AG09309 (cell line): ENCODE measurements around the gene CYTH1.

Source experiments
- DNase-seq: peaks from one replicate; pipeline ENCODE4 v3.0.0-alpha.2; 2010; ENCODE audit warnings: low read depth
- H3K4me3 ChIP-seq: 2 replicates; pipeline ENCODE4 v1.5.1; 2011; ENCODE audit warnings: mild to moderate bottlenecking, low read depth, low read length, moderate library complexity; ENCODE audit not compliant: control insufficient read depth
- TF ChIP-seq, protein P1 (sequence below): IDR thresholded peaks from 2 replicates; pipeline ENCODE4 v1.5.1; 2011; ENCODE audit warnings: mild to moderate bottlenecking, low read depth, low read length, inconsistent platforms; ENCODE audit not compliant: insufficient read depth, control insufficient read depth; ENCODE audit errors: missing control alignments

CYTH1 gene

GRCh38 chr17:78716292-78716691 is 65.8 kb downstream of the CYTH1 start:
- TF ChIP-seq, protein P1, sequence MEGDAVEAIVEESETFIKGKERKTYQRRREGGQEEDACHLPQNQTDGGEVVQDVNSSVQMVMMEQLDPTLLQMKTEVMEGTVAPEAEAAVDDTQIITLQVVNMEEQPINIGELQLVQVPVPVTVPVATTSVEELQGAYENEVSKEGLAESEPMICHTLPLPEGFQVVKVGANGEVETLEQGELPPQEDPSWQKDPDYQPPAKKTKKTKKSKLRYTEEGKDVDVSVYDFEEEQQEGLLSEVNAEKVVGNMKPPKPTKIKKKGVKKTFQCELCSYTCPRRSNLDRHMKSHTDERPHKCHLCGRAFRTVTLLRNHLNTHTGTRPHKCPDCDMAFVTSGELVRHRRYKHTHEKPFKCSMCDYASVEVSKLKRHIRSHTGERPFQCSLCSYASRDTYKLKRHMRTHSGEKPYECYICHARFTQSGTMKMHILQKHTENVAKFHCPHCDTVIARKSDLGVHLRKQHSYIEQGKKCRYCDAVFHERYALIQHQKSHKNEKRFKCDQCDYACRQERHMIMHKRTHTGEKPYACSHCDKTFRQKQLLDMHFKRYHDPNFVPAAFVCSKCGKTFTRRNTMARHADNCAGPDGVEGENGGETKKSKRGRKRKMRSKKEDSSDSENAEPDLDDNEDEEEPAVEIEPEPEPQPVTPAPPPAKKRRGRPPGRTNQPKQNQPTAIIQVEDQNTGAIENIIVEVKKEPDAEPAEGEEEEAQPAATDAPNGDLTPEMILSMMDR = no peak
- no peak for DNase-seq
- no peak overlapping the region for H3K4me3 ChIP-seq

GRCh38 chr17:78715876-78716275 is 66.2 kb downstream of the CYTH1 start:
- no peak for DNase-seq
- no peak overlapping the region for H3K4me3 ChIP-seq
- TF ChIP-seq, protein P1 = no peak

DNA sequence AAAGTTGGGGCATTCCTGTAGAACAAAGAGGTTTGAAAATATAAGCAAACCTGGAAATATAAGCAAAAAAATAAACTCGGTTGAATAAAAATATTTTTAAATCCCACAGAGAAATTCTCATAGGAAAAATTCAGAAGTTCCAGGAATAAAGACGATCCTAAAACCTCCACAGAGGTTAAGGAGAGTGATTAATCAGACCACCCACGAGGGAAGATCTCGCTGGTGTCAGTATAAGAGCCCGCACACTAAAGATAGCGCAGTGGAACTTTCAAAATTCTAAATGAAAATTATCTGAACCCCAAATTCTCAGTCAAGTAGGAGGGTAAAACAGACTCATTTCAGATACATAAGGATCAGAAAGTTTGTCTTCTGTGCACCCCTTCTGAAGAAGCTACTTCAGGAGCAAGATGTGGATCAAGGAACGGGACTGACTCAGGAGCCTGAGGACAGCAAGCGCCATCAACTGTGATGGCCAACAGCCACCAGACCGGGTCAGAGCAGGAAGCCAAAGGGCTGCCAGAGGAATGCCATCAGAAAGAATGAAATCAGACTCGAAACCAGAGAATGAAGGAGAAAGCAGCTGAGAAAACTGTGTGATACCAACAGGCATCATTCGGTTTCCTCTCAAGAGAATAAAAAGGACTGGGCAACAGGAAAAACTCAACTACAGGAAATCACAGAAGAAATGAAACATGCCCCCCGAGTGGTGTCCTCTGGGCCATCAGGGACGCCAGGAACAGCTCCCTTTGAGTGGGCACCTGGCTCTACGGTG is 66.9 kb downstream of the CYTH1 start:
- TF ChIP-seq, protein P1 = no peak
- no peak for DNase-seq
- H3K4me3 ChIP-seq = no peak overlapping the region

- H3K4me3 ChIP-seq = no peak overlapping the region
- no peak for DNase-seq
- TF ChIP-seq, protein P1 = no peak
These were observed 67.5 kb downstream of the CYTH1 start for GRCh38 chr17:78714534-78714933.

- H3K4me3 ChIP-seq = no peak overlapping the region
- TF ChIP-seq, protein P1 = no peak
- no peak for DNase-seq
These were observed 70.0 kb downstream of the CYTH1 start for GRCh38 chr17:78712043-78712442.

DNA sequence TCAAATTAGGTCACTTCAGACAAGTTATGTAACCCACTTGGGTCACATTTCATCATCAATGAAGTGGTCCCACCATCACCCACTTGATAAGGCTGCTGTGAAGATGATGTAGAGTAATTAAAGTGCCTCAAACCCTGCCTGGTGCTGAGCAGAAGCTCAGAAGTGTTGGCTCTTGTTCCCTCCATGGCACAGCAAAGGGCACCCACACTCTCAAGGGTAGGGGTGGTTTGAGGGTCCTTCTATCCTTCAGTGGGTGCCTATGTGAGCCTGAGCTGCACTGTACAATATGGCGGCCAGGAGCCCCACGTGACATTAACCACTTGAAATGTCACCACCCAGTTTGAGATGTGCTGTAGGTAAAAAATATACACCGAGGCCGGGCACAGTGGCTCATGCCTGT is 71.5 kb downstream of the CYTH1 start:
- no peak overlapping the region for H3K4me3 ChIP-seq
- TF ChIP-seq, protein P1 = no peak
- DNase-seq = no peak
